ENCODE data around the gene ATP2B2.

DNA sequence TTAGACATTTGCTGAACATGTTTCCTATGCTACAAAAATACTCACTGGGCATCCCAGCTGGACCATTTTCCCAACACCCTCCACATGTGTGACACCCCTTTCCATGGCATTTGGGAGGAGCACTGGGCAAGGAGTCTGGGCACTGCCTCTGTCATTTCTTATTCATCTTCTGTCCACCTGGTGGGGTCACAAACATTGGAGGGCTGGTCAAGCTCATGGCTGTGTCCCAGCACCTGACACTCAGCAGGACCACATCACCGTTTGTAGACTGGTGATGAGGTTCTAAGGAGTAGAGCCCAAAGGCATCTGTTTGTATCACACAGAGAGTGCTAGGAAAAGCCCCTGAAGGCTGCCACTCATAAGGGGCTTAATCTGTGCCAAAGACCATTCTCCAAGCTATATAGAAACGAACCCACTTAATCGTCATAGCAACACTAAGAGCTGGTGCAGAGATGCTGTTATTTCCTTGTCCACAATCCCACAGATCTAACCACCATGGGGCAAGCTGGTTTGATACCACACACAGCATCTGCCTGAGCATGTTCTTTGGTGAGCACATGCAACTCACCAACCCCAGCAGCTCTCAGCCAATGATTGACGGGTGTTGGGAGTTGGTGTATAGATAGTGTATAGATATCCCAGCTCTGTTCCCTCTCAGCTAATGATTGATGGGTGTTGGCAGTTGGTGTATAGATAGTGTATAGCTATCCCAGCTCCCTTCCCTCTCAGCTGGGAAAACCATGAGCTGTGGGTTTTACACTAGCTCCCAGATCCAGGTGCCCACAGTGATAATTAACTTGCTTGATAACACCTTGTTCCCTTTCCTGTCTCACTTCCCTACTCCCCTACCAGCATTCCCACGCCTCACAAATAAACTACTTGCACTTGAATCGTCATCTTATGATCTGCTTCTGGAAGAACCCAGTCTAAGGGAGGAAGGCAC lies 42.7 kb upstream of the ATP2B2 start:
- no peak for TF ChIP-seq EZH2phosphoT487 (IDR thresholded peaks at IDR 0.05; ENCODE audit: low read depth)
- TF ChIP-seq, protein P1, sequence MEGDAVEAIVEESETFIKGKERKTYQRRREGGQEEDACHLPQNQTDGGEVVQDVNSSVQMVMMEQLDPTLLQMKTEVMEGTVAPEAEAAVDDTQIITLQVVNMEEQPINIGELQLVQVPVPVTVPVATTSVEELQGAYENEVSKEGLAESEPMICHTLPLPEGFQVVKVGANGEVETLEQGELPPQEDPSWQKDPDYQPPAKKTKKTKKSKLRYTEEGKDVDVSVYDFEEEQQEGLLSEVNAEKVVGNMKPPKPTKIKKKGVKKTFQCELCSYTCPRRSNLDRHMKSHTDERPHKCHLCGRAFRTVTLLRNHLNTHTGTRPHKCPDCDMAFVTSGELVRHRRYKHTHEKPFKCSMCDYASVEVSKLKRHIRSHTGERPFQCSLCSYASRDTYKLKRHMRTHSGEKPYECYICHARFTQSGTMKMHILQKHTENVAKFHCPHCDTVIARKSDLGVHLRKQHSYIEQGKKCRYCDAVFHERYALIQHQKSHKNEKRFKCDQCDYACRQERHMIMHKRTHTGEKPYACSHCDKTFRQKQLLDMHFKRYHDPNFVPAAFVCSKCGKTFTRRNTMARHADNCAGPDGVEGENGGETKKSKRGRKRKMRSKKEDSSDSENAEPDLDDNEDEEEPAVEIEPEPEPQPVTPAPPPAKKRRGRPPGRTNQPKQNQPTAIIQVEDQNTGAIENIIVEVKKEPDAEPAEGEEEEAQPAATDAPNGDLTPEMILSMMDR (IDR thresholded peaks at IDR 0.05; ENCODE audit: low read depth, low read length): no peak
